ENCODE data around the gene MGP.

GRCh38 chr12:14845350-14845750 lies 40.3 kb downstream of the MGP start:
- peak; percentile 68 to 82 (median 77) for TF ChIP-seq CTCF (IDR thresholded peaks at IDR 0.05)
- TF ChIP-seq POLR2A (IDR thresholded peaks at IDR 0.05) = no peak

All from testis (tissue), 2 donors.